Measurements from ENCODE around the gene FOXI3.

DNA sequence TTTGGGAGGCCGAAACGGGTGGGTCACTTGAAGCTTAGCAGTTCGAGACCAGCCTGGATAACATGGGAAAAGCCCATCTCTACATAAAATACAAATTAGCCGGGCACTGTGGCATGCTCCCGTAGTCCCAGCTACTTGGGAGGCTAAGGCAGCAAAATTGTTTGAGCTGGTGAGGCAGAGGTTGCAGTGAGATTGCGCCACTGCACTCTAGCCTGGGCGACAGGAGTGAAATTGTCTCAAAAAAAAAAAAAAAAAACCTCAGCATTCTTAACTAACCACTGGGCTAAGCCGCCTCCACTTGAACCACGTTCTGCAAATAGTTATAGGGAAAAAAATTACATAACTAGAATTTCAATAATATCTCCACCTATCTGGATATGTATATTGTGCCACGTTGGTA, 2.3 kb downstream of the FOXI3 start:
- TF ChIP-seq, protein P1, sequence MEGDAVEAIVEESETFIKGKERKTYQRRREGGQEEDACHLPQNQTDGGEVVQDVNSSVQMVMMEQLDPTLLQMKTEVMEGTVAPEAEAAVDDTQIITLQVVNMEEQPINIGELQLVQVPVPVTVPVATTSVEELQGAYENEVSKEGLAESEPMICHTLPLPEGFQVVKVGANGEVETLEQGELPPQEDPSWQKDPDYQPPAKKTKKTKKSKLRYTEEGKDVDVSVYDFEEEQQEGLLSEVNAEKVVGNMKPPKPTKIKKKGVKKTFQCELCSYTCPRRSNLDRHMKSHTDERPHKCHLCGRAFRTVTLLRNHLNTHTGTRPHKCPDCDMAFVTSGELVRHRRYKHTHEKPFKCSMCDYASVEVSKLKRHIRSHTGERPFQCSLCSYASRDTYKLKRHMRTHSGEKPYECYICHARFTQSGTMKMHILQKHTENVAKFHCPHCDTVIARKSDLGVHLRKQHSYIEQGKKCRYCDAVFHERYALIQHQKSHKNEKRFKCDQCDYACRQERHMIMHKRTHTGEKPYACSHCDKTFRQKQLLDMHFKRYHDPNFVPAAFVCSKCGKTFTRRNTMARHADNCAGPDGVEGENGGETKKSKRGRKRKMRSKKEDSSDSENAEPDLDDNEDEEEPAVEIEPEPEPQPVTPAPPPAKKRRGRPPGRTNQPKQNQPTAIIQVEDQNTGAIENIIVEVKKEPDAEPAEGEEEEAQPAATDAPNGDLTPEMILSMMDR (optimal IDR thresholded peaks at IDR 0.05 in 1 of 3, IDR thresholded peaks at IDR 0.05 in 1 of 3, conservative IDR thresholded peaks at IDR 0.05 in 1 of 3; ENCODE audit: extremely low read depth in 1 of 3, insufficient read depth in 2 of 3, low read length in 3 of 3) = no peak
- no peak for TF ChIP-seq EZH2 (IDR thresholded peaks at IDR 0.05; ENCODE audit: low read length)

All from keratinocyte (primary cell).